Endothelial cell of umbilical vein (primary cell): ENCODE data around the gene KDM4C. TPM values are rescaled to one million over a fixed set of nuclear protein-coding genes. Genes with fewer than 3 reads are reported as not detected.

Experiments
- BruUV-seq: library from RNA; stranded (reverse); fragments of 400-500 nt; replicated peaks from 2 replicates; lab custom pipeline; 2021; lab: Mats Ljungman, UMichigan
- CTCF ChIA-PET: fragments of 300-600, 350-600 bp; sonication (Branson Sonifier 250); formaldehyde crosslinking; loops from one replicate; lab custom pipeline; 2021; ENCODE audit warnings: antibody characterized with exemption, inconsistent platforms; lab: Charles Lee
- POLR2A ChIA-PET: fragments of 300-600, 350-600 bp; sonication (Branson Sonifier 250); formaldehyde crosslinking; loops from one replicate; lab custom pipeline; 2021; ENCODE audit warnings: antibody characterized with exemption, inconsistent platforms; lab: Charles Lee
- DNase-seq: peaks from one replicate; pipeline ENCODE4 v3.0.0-alpha.2; 2011; ENCODE audit warnings: low read depth, low spot score
- FAIRE-seq: peaks from 2 replicates; lab custom pipeline; 2011; peaks lifted over from hg19 to GRCh38; lab: Jason Lieb, UNC
- H2AFZ ChIP-seq: 2 replicates; pipeline ENCODE4 v1.6.0; 2012; ENCODE audit warnings: low read depth, low read length, control low read depth, inconsistent platforms
- H3K27ac ChIP-seq: 2 replicates; pipeline ENCODE4 v1.5.1; 2011; ENCODE audit warnings: low read depth, mild to moderate bottlenecking, control low read depth, low read length, moderate library complexity; ENCODE audit not compliant: insufficient read depth
- H3K27me3 ChIP-seq, 2 experiments: 2 replicates each; pipeline versions ENCODE4 v1.6.0 to v1.6.1; 2011; ENCODE audit warnings: low read length in 2 of 2, mixed read lengths in 1 of 2; ENCODE audit not compliant: control insufficient read depth in 2 of 2, insufficient read depth in 2 of 2
- H3K36me3 ChIP-seq, 2 experiments: 2 replicates in 1 of 2; 3 replicates in 1 of 2; pipeline ENCODE4 v1.5.1; 2011; ENCODE audit warnings: low read length in 2 of 2, mild to moderate bottlenecking in 1 of 2, moderate library complexity in 1 of 2; ENCODE audit not compliant: control insufficient read depth in 2 of 2, insufficient read depth in 2 of 2; ENCODE audit errors: extremely low read depth in 1 of 2
- H3K4me1 ChIP-seq: 3 replicates; pipeline ENCODE4 v1.5.1; 2011; ENCODE audit warnings: mild to moderate bottlenecking, low read length; ENCODE audit not compliant: control insufficient read depth, insufficient read depth; ENCODE audit errors: extremely low read depth
- H3K4me2 ChIP-seq: 2 replicates; pipeline ENCODE4 v1.6.1; 2011; ENCODE audit warnings: low read length, control low read depth, mixed read lengths; ENCODE audit not compliant: insufficient read depth
- H3K4me3 ChIP-seq, 3 experiments: fragments of 200-600 bp in 1 of 3; sonication (generic), shearing (Covaris generic) in 1 of 3; replicated peaks in 1 of 3; 2 replicates each; pipeline ENCODE4 v1.5.1; 2011 to 2016; ENCODE audit warnings: control low read depth in 3 of 3, low read length in 3 of 3, mild to moderate bottlenecking in 2 of 3, inconsistent platforms in 1 of 3, low read depth in 1 of 3, moderate library complexity in 1 of 3; ENCODE audit not compliant: insufficient read depth in 1 of 3
- H3K79me2 ChIP-seq: 2 replicates; pipeline ENCODE4 v1.6.0; 2012; ENCODE audit warnings: low read length, inconsistent platforms; ENCODE audit not compliant: control insufficient read depth, insufficient read depth
- H3K9ac ChIP-seq: replicated peaks from 2 replicates; pipeline ENCODE3; 2011; ENCODE audit warnings: low read length, control low read depth; ENCODE audit not compliant: insufficient read depth; ENCODE audit errors: extremely low read depth
- H3K9me1 ChIP-seq: replicated peaks from 3 replicates; pipeline ENCODE4 v1.6.0; 2011; ENCODE audit warnings: mild to moderate bottlenecking, low read length; ENCODE audit not compliant: control insufficient read depth, insufficient read depth; ENCODE audit errors: extremely low read depth
- H3K9me3 ChIP-seq: replicated peaks from 2 replicates; pipeline ENCODE4 v1.5.1; 2012; ENCODE audit warnings: low read length, inconsistent platforms; ENCODE audit not compliant: control insufficient read depth, insufficient read depth
- H4K20me1 ChIP-seq: replicated peaks from 2 replicates; pipeline ENCODE3; 2011; ENCODE audit warnings: mild to moderate bottlenecking, low read length; ENCODE audit not compliant: control insufficient read depth, insufficient read depth; ENCODE audit errors: extremely low read depth
- CTCF ChIP-seq, 2 donors: IDR thresholded peaks; 1 replicate in 1 of 2; 2 replicates in 1 of 2; pipeline ENCODE4 v1.5.1; 2011; ENCODE audit warnings: low read length in 2 of 2, mild to moderate bottlenecking in 2 of 2, moderate library complexity in 2 of 2, control low read depth in 1 of 2, inconsistent platforms in 1 of 2, low read depth in 1 of 2; ENCODE audit not compliant: insufficient read depth in 1 of 2; ENCODE audit errors: extremely low read depth in 1 of 2
- FOS ChIP-seq: IDR thresholded peaks from 2 replicates; pipeline ENCODE4 v1.6.1; 2011; ENCODE audit warnings: mild to moderate bottlenecking, low read length, moderate library complexity, borderline replicate concordance; ENCODE audit not compliant: insufficient read depth
- JUN ChIP-seq: IDR thresholded peaks from 2 replicates; pipeline ENCODE4 v1.6.1; 2011; ENCODE audit warnings: borderline replicate concordance, low read depth; ENCODE audit not compliant: insufficient read length, insufficient read depth
- MAX ChIP-seq: IDR thresholded peaks from 2 replicates; pipeline ENCODE4 v1.6.1; 2011; ENCODE audit not compliant: insufficient read depth, insufficient read length
- MYC ChIP-seq: IDR thresholded peaks from one replicate; pipeline ENCODE4 v1.6.1; 2011; ENCODE audit warnings: mild to moderate bottlenecking, low read depth, low read length
- POLR2A ChIP-seq: IDR thresholded peaks from 2 replicates; pipeline ENCODE4 v1.6.1; 2012; ENCODE audit warnings: low read depth, mild to moderate bottlenecking, control low read depth, low read length
- POLR2AphosphoS5 ChIP-seq: IDR thresholded peaks from 2 replicates; pipeline ENCODE4 v1.6.1; 2012; ENCODE audit warnings: low read depth, mild to moderate bottlenecking, control low read depth, low read length, moderate library complexity; ENCODE audit not compliant: insufficient read depth
- dilution Hi-C: fragments of 300-500 bp; cut with MboI; formaldehyde crosslinking; loops from one replicate; pipeline ENCODE4 v1.15.0; 2019; ENCODE audit warnings: low sequenced_read_pairs; ENCODE audit not compliant: extremely low pct_ligation_motif_present
- intact Hi-C: fragments of 100-400 bp; cut with micrococcal nuclease; formaldehyde crosslinking; loops from one replicate; pipeline ENCODE4 v1.10.0; 2022
- polyA plus RNA-seq, 4 experiments: library from polyadenylated mRNA; depleted of rRNA in 3 of 4; stranded (reverse) in 3 of 4; unstranded in 1 of 4; fragments of >200 nt; gene quantifications; 2 replicates each; pipeline versions ENCODE4 v1.2.1 to v1.2.3, GENCODE V29; 2011 to 2012; ENCODE audit warnings: missing spikeins in 1 of 4
- total RNA-seq: library from RNA; stranded (reverse); gene quantifications from 2 replicates; pipeline ENCODE4 v1.2.3, GENCODE V29; 2021

Gene KDM4C
- total and polyA plus RNA-seq, 2 donors (not counting 3 experiments of a cell fraction or from before 2014, with no cell fraction given) = 5.4 to 15.0 TPM

- Histone ChIP-seq H3K36me3 (no peaks in the 10 kb centered on the region), H3K4me3 (no peak overlapping the region), H3K79me2 (no peaks in the 10 kb centered on the region), H3K9ac (no peak overlapping the region), H3K27me3 (no peaks in the 10 kb centered on the region), H3K4me1 (no peaks in the 10 kb centered on the region), H3K9me1 (no peaks in the 10 kb centered on the region), H3K4me2 (no peak overlapping the region), H3K27ac (no peak overlapping the region), H3K9me3 (no peaks in the 10 kb centered on the region), H4K20me1 (no peaks in the 10 kb centered on the region), H2AFZ (no peak overlapping the region)
- TF ChIP-seq POLR2AphosphoS5 = no peak
- TF ChIP-seq POLR2A = no peak
- no peak for TF ChIP-seq CTCF (IDR thresholded peaks at IDR 0.05; ENCODE audit: extremely low read depth in 1 of 2, insufficient read depth in 1 of 2, low read depth in 1 of 2, low read length in 2 of 2)
- TF ChIP-seq MAX = no peak
- TF ChIP-seq FOS = no peak
- no peak for TF ChIP-seq JUN
- no peak for TF ChIP-seq MYC
- BruUV-seq = no TSS peak
- FAIRE-seq = no peak
- intact Hi-C loops (no loop called here), dilution Hi-C loops (no loop called here)
- ChIA-PET POLR2A (no interaction called here), CTCF (no interaction called here)
- DNase-seq = no peak
Measured at GRCh38 chr9:6978591-6978990, 220.8 kb downstream of the KDM4C start.
